HG03460 (cell line): ENCODE results near the gene POLR2E.

Experiments
- ATAC-seq: cut with Tn5 transposase; IDR thresholded peaks from one replicate; pipeline ENCODE4 v1.9.1; 2021; ENCODE audit not compliant: unreplicated experiment

Gene POLR2E

DNA sequence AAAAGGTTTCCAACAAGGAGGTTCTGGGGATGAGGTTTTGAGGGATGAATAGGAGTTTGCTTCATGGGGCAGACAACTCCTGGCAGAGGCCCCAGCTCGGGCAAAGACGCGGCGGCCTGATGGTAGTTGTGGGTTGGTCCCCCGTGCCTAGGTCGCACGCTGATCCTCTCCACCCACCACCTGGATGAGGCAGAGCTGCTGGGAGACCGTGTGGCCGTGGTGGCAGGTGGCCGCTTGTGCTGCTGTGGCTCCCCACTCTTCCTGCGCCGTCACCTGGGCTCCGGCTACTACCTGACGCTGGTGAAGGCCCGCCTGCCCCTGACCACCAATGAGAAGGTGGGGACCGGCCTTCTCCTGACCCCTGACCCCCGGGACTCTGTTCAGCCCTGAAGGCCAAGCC lies 43.4 kb downstream of the POLR2E start:
- ATAC-seq: no peak

DNA sequence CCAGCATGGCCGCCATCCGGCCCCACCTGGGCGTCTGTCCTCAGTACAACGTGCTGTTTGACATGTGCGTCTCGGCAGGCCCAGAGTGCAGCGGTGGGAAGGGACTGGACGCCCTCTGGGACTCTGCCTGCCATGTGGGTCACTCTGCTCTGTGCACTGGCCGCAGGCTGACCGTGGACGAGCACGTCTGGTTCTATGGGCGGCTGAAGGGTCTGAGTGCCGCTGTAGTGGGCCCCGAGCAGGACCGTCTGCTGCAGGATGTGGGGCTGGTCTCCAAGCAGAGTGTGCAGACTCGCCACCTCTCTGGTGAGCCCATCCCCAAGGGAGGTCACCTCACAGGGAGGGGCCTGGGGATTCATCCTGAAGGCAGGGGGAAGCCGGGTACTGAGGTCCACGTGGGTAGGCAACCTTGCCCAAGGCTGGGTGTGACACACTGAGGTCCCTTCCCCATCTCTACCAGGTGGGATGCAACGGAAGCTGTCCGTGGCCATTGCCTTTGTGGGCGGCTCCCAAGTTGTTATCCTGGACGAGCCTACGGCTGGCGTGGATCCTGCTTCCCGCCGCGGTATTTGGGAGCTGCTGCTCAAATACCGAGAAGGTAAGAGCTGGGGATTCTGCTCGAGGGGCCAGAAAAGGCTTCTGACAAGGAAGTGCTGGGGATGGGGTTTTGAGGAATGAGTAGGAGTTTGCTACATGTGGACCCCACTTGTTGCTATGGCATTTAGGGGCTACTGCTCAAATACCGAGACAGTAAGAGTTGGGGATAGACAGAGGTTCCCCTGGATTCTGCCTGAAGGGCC lies 44.0 kb downstream of the POLR2E start:
- no peak for ATAC-seq

DNA sequence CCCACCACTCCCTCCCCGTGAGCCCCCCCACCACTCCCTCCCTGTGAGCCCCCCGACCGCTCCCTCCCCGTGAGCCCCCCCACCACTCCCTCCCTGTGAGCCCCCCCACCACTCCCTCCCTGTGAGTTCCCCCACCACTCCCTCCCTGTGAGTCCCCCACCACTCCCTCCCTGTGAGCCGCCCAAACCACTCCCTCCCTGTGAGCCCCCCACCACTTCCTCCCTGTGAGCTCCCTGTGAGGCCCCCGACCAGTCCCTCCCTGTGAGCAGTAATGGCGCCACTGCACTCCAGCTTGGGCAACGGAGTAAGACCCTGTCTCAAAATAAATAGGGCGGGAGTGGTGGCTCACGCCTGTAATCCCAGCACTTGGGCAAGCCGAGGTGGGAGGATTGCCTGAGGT lies 45.4 kb downstream of the POLR2E start:
- ATAC-seq: no peak

DNA sequence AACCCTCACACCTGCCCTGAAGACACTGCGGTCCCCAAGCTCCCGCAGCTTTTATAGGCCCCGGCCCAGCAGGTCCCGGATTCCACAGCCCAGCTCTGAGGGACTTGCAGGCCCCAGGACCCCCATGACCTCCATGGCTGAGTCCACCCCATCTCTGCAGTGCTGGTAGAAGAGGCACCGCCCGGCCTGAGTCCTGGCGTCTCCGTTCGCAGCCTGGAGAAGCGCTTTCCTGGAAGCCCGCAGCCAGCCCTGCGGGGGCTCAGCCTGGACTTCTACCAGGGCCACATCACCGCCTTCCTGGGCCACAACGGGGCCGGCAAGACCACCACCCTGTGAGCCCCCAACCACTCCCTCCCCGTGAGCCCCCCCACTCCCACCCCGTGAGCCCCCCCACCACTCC lies 46.1 kb downstream of the POLR2E start:
- ATAC-seq: no peak

DNA sequence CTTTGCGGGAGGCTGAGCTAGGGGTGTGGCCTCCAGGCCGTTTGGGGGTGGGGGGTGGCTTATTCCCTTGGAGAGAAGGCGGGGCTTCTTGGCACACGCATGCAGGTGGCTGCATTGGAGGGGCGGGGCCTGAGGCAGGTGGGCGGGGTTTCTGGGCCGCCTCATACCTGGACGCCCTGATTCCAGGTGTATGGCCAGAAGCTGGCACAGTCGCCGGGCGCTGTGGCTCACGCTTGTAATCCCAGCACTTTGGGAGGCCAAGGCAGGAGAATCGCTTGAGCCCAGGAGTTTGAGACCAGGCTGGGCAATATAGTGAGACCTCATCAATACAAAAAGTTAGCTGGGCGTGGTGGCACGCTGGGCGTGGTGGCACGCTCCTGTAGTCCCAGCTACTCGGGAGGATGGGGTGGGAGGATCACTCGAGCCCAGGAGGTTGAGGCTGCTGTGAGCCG lies 47.5 kb downstream of the POLR2E start:
- ATAC-seq: no peak

DNA sequence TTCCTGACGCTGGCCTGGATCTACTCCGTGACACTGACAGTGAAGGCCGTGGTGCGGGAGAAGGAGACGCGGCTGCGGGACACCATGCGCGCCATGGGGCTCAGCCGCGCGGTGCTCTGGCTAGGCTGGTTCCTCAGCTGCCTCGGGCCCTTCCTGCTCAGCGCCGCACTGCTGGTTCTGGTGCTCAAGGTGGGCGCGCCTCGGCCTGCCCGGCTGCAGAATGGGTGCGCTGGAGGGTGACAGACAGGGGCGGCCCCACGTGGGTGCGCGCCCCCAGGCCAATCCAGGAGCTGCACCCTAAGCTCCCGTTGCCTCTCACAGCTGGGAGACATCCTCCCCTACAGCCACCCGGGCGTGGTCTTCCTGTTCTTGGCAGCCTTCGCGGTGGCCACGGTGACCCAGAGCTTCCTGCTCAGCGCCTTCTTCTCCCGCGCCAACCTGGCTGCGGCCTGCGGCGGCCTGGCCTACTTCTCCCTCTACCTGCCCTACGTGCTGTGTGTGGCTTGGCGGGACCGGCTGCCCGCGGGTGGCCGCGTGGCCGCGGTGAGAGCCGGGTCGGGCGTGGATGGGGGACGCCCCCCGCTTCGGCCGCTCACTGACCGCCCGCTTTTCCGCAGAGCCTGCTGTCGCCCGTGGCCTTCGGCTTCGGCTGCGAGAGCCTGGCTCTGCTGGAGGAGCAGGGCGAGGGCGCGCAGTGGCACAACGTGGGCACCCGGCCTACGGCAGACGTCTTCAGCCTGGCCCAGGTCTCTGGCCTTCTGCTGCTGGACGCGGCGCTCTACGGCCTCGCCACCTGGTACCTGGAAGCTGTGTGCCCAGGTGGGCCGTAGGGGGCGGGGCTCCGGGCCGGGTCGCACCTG lies 48.1 kb downstream of the POLR2E start:
- ATAC-seq: no peak

DNA sequence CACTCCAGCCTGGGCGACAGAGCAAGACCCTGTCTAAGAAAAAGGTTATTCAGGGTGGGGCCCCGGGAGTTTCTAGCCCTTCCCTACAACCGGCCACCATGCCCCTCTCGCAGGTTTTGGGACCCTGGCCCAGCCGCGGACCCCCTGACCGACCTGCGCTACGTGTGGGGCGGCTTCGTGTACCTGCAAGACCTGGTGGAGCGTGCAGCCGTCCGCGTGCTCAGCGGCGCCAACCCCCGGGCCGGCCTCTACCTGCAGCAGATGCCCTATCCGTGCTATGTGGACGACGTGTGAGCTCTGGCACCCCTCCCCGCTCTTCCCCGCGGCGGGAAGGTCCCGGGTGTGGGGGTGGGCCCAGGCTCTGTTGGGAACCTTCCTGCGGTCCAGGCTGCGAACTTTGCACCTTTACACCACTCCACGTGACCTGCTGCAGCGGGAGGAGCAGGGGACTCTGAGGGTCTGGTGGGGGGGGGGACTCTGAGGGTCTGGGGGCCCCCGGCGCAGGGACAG lies 49.0 kb downstream of the POLR2E start:
- no peak for ATAC-seq

DNA sequence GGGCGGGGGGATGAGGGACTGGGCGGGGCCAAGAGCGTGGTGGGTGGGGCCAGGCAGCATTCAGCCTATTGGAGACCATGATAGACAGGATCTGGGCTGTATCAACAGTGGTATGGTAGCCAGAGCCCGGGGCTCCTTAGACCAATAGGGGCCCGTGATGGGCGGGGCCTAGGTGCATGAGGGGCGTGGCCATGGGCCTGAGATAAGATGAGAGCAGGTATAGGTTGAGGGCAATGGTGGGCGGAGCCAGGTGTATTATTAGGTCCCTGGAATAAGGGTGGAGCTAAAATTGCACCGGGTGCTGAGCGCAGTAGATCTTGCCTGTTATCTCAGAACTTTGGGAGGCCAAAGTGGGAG lies 50.0 kb downstream of the POLR2E start:
- no peak for ATAC-seq

DNA sequence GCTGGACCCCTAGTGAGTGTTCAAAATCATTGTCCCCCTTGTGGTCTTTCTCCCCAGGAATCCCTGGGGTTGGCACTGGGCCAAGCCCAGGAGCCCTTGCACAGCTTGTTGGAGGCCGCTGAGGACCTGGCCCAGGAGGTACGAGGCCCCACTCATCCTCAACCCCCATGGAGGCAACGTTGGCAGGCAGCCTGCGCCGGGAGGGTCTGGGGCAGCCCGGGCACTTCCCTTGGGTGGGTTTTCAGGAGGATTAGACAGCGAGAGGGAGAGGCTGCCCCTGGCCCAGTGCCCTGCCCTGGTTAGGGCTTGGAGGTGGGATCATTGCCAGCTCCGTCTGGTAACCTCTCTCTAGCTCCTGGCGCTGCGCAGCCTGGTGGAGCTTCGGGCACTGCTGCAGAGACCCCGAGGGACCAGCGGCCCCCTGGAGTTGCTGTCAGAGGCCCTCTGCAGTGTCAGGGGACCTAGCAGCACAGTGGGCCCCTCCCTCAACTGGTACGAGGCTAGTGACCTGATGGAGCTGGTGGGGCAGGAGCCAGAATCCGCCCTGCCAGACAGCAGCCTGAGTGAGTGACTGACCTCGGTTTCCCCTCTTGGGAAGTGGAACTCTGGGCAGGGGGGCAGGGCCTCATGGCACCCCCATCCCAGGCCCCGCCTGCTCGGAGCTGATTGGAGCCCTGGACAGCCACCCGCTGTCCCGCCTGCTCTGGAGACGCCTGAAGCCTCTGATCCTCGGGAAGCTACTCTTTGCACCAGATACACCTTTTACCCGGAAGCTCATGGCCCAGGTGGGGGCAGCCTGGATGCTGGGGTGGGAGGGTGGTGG lies 52.3 kb downstream of the POLR2E start:
- ATAC-seq: no peak

DNA sequence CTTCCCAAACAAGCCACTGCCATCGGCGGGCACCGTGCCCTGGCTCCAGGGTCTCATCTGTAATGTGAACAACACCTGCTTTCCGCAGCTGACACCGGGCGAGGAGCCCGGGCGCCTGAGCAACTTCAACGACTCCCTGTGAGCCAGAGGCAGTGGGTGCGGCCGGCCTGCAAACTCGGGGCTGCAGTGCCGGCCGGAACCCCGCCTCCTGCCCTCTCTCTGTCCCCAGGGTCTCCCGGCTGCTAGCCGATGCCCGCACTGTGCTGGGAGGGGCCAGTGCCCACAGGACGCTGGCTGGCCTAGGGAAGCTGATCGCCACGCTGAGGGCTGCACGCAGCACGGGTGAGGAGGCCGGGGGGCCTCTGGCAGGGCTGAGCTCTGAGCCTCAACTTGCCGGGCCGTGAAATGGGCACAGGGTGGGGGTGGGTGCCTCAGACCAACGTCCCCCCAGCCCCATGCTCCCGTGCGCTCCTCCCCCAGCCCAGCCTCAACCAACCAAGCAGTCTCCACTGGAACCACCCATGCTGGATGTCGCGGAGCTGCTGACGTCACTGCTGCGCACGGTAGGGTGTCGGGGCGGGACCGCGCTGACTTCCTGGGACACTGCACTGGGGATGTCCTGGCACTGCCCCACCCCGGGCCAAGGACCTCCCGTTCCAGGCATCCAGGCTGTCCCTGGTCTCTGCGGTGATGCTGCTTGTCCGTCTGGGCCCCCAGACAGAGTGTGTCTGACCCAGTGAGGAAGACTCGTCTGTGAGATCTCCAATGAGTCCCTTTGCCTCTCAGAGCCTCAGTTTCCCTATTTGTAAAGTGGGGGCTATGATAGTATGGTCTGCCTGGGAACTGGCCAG lies 53.1 kb downstream of the POLR2E start:
- no peak for ATAC-seq

DNA sequence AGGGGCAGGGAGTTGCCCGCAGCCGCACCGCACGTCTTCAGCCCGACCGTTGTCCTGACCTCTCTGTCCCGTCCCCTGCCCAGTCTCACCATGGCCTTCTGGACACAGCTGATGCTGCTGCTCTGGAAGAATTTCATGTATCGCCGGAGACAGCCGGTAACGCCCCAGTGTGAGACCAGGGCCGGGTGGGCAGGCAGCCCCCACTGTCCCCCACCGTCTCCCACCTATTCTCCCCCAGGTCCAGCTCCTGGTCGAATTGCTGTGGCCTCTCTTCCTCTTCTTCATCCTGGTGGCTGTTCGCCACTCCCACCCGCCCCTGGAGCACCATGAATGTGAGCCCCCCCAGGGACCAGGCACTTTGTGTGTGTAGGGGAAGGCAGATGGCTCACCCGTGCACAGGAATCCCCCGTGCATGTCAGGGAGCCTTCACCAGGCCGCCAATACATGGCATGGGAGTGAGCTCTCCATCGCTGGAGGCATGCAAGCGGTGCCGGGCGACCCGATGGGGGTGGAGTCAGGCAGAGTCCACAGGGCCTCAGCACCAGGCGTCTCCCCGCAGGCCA lies 53.8 kb downstream of the POLR2E start:
- ATAC-seq: no peak

DNA sequence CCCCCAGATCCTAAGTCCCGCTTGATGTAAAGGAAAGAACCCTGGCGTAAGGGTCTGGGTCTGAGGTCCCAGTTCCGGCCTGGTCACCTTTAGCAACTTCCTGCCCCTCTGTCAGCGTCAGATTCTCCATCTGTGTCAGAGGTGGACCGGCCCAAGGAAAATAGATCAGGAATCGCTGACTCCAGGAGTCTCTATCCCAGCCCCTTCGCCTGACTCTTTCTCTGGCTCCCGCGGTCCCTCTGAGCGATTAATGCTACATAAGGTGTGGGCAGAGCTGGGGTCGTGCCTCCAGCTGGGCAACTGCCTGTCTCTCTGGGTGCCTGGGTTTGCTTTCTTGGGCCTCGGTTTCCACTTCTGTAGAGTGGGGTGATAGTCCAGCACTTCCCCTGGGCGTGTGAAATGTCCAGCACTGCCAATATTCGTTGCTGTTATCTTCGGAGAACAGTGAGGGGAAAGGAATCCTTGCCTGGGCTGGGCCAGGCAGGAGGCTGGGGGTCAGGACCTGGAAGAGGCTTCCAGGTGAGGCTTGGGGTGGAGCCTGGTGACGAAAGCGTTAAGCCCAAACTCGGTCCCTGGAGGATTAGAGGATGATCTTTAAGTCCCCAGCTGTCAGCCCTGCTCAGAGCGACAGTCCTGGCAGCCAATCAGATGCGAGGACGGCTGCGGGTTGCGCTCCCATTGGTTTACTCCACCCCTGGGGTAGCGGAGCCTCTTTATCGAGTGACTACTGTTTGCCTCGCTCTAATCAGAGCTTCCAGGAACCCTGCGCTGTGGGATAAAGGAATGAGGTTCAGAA lies 54.5 kb downstream of the POLR2E start:
- peak; percentile 41 for ATAC-seq

DNA sequence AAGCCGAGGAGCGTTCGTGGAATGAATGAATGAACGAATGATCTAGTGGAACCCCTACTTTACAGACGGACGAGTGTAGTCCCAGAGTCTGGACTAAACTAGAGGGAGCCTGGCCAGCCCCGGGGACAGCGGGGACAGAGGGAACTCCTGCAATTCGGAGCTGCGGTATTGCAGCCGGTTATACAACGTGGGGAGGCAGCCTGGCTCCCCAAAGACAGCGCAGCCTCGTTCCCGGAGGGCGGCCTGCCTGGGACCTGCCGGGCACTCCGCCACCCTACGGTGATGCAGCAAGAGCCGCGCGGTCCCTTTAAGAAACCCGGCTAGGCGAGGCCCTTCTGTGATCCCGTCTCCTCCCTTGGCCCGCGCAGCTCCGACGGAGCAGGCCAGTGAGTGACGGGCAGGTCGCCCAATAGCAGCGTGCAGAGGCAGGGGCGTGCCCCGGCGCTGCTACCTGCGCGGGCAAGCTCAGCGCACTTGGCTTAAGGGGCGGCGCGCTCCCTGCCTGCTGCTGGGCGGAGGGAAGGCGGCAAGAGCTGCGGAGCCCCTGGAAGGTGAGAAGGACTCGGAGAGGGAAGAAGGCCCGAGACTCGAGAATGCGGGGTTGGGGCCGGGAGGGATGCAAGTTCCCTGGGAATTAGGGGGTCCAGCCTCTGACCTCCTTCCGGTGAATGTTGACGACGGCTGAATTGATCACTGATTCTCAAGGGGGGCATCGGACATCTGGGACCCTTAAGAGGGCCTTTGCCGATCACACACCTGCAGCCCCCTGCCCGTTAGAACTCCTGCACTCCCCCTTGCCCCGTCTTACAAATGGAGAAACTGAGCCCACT lies 55.3 kb downstream of the POLR2E start, which contains the start of gene ABCA7:
Gene ABCA7 (plus strand): TSS at position 462 of the 830 bp plus-strand sequence. CDS start 1,255 bp downstream, outside the sequence.
- peak; percentile 65 for ATAC-seq

DNA sequence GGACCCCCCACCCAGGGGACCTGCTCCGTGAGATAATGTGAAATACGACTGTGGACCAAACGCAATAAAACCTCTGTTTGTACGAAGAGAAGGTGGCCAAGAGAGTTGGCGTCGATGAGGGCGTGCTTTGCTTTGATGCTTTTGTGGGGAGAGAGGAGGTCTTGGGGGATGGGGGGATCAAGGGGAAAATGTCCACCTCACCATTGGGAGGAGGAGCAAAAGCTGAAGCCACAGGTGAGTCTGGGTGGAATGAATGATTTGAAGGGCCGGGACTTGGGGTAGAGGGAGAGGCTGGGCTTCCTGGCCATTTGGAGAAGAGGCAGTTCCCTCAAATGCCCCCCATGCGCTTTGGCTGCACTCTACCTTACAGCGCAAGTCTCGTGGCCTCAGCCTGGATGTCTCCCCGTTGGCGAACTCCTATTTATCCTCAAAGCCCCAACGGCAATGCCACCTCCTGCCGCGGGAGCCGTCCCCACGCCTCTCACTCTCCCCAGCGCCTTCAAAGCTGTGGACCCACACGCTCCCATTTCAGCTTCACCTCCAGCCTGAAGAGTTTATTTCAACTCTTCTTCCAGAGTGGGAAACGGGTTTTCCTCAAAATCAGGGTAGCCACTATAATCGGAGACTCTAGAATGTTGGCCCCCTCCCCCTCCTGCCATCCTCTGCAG lies 56.1 kb downstream of the POLR2E start:
- no peak for ATAC-seq

DNA sequence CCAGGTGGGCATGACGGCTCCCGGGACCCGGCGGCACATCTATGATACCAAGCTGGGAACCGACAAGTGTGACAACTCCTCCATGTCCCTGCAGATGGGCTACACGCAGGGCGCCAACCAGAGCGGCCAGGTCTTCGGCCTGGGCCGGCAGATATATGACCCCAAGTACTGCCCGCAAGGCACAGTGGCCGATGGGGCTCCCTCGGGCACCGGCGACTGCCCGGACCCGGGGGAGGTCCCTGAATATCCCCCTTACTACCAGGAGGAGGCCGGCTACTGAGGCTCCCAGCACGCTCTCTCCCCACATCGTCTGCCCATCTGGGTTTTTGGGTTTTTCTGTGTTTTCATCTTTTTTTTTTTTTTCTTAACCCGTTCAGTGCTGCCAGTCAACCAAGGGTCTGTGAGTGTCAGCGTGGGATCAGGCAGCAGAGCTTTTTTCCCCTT lies 57.5 kb downstream of the POLR2E start:
- no peak for ATAC-seq
